GM19099 (cell line): ENCODE results near the gene TRAF3IP1.

Source experiments
- POLR2A ChIP-seq: IDR thresholded peaks from 3 replicates; pipeline ENCODE4 v1.6.1; 2011; ENCODE audit warnings: low read depth; ENCODE audit not compliant: insufficient read length; ENCODE audit errors: extremely low read depth

Gene TRAF3IP1

GRCh38 chr2:238350150-238350897 lies 30.0 kb downstream of the TRAF3IP1 start:
- no peak for TF ChIP-seq POLR2A

- no peak for TF ChIP-seq POLR2A
Observed at GRCh38 chr2:238351315-238351714, 31.0 kb downstream of the TRAF3IP1 start.

GRCh38 chr2:238352361-238352760 lies 32.0 kb downstream of the TRAF3IP1 start:
- no peak for TF ChIP-seq POLR2A

- no peak for TF ChIP-seq POLR2A
Observed at GRCh38 chr2:238358769-238359168, 38.5 kb downstream of the TRAF3IP1 start.

GRCh38 chr2:238359403-238359802 lies 39.1 kb downstream of the TRAF3IP1 start:
- TF ChIP-seq POLR2A: no peak

GRCh38 chr2:238361877-238362276 lies 41.6 kb downstream of the TRAF3IP1 start:
- no peak for TF ChIP-seq POLR2A

GRCh38 chr2:238362626-238363025 lies 42.3 kb downstream of the TRAF3IP1 start:
- no peak for TF ChIP-seq POLR2A

GRCh38 chr2:238369591-238370040 lies 49.3 kb downstream of the TRAF3IP1 start:
- TF ChIP-seq POLR2A: no peak

- TF ChIP-seq POLR2A: no peak
Observed at GRCh38 chr2:238370094-238370822, 49.9 kb downstream of the TRAF3IP1 start.

- TF ChIP-seq POLR2A: no peak
Observed at GRCh38 chr2:238370823-238371372, 50.6 kb downstream of the TRAF3IP1 start.

GRCh38 chr2:238376884-238377391 lies 56.6 kb downstream of the TRAF3IP1 start:
- no peak for TF ChIP-seq POLR2A

- TF ChIP-seq POLR2A: no peak
Observed at GRCh38 chr2:238378230-238379095, 58.1 kb downstream of the TRAF3IP1 start.

GRCh38 chr2:238379096-238379810 lies 58.9 kb downstream of the TRAF3IP1 start:
- no peak for TF ChIP-seq POLR2A

GRCh38 chr2:238380336-238380735 lies 60.0 kb downstream of the TRAF3IP1 start:
- no peak for TF ChIP-seq POLR2A
